Naive B cell (primary cell): ENCODE data around the gene CDK15. TPM values are rescaled to one million over a fixed set of nuclear protein-coding genes. Genes with fewer than 3 reads are reported as not detected.
"Not testable (repeated sequence)": the region's sequence is repeated elsewhere in the genome, so short reads cannot be mapped to it uniquely, and the experiment has no call there.

ENCODE experiments used
- ATAC-seq, 2 donors: fragments of 150-1000 bp; cut with Tn5 transposase; 2 replicates each; pipeline ENCODE4 v1.10.0; 2021; ENCODE audit warnings: low read depth in 2 of 2, mild to moderate bottlenecking in 2 of 2, moderate library complexity in 2 of 2
- DNase-seq: peaks from one replicate; pipeline ENCODE4 v3.0.0; 2022
- H3K27ac Mint-ChIP-seq, 6 donors: one replicate each; pipeline ENCODE4 v1.8.0; 2020 to 2022; ENCODE audit warnings: mild to moderate bottlenecking in 6 of 6, mixed read lengths in 6 of 6, moderate library complexity in 5 of 6, inconsistent platforms in 2 of 6
- H3K27me3 Mint-ChIP-seq, 3 donors: one replicate each; pipeline ENCODE4 v1.8.0; 2021 to 2022; ENCODE audit warnings: mixed read lengths in 3 of 3, mild to moderate bottlenecking in 1 of 3
- H3K36me3 Mint-ChIP-seq, 2 donors: one replicate each; pipeline ENCODE4 v1.8.0; 2020 to 2022; ENCODE audit warnings: mixed read lengths in 2 of 2, inconsistent platforms in 1 of 2, mild to moderate bottlenecking in 1 of 2
- H3K4me1 Mint-ChIP-seq, 3 donors: one replicate each; pipeline ENCODE4 v1.8.0; 2020 to 2022; ENCODE audit warnings: mixed read lengths in 3 of 3, inconsistent platforms in 1 of 3, mild to moderate bottlenecking in 1 of 3, moderate library complexity in 1 of 3
- H3K4me3 Mint-ChIP-seq, 8 donors: one replicate each; pipeline ENCODE4 v1.8.0; 2020 to 2022; ENCODE audit warnings: mild to moderate bottlenecking in 8 of 8, mixed read lengths in 8 of 8, moderate library complexity in 8 of 8, inconsistent platforms in 2 of 8
- H3K9me3 Mint-ChIP-seq, 7 donors: one replicate each; pipeline ENCODE4 v1.8.0; 2020 to 2022; ENCODE audit warnings: mixed read lengths in 7 of 7, mild to moderate bottlenecking in 5 of 7, inconsistent platforms in 2 of 7, moderate library complexity in 1 of 7
- polyA plus RNA-seq, 6 donors: library from polyadenylated mRNA; unstranded; fragments of 300-500 nt; fragmentation: Illumina TruSeq; gene quantifications; one replicate each; pipeline ENCODE4 v1.2.3, GENCODE V29; 2021; ENCODE audit warnings: low read depth in 6 of 6

CDK15 gene
- polyA plus RNA-seq, 6 donors from 2014 or later: not detected

DNA sequence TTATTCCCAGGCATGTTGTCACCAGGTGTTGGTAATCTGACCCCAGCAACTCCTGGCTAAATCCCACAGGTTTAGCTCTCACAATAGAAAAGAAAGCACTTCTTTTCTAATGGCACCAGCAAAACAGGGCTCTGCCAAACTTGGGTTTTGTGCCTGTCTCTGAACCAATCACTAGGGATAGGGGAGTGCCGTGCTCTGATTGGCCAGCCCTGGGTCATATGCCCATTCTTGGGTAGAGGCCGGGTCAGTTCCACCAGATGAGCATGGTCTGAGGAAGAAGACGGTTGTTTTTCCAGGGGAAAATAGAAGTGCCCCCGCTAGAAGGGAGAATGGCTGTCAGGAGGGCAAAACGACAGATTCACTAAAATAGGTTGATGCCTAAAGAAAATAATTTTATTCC is 14.7 kb downstream of the CDK15 start:
- no peak for ATAC-seq
- Mint-ChIP-seq H3K27me3 (peaks cover 9 to 24% (median 21%) of the 10 kb centered on the region in 3 donors), H3K27ac (peak overlapping the region in 1 of 6 donors; percentile 25), H3K9me3 (no peaks in the 10 kb centered on the region), H3K4me1 (no peaks in the 10 kb centered on the region), H3K36me3 (no peaks in the 10 kb centered on the region), H3K4me3 (no peak overlapping the region)
- no peak for DNase-seq

DNA sequence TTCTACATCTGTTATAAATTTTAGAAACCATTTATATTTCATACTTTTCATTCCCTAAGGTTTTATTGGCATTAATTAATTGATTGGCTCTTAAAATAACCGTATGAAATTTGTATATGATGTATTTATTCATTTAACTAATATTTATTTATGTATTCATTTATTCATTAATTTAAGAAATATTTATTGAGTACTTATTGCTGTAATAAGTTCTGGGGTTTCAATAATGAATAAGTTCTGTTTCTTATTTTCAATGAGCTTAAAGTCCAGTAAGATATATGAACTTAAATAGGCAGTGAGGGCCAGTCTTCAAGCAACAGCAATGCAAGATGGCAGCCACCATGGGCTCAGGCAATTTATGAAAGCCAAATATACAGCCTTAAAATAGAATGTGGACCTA is 17.9 kb downstream of the CDK15 start:
- DNase-seq (no peak), ATAC-seq (no peak)
- H3K4me3 Mint-ChIP-seq: no peak overlapping the region
- peaks cover 14 to 26% (median 23%) of the 10 kb centered on the region in 3 donors for H3K27me3 Mint-ChIP-seq
- no peak overlapping the region for H3K27ac Mint-ChIP-seq
- no peaks in the 10 kb centered on the region for H3K36me3 Mint-ChIP-seq
- no peaks in the 10 kb centered on the region for H3K4me1 Mint-ChIP-seq
- peaks cover 0 to 5% (median 0%) of the 10 kb centered on the region in 7 donors for H3K9me3 Mint-ChIP-seq

GRCh38 chr2:201827621-201828020 is 21.3 kb downstream of the CDK15 start:
- peaks cover 0 to 5% (median 0%) of the 10 kb centered on the region in 7 donors for H3K9me3 Mint-ChIP-seq
- no peak overlapping the region for H3K4me3 Mint-ChIP-seq
- peaks cover 20 to 25% (median 24%) of the 10 kb centered on the region in 3 donors for H3K27me3 Mint-ChIP-seq
- H3K27ac Mint-ChIP-seq: peak overlapping the region in 1 of 6 donors; percentile 0
- no peaks in the 10 kb centered on the region for H3K36me3 Mint-ChIP-seq
- ATAC-seq (no peak), DNase-seq (no peak)
- H3K4me1 Mint-ChIP-seq: no peaks in the 10 kb centered on the region

GRCh38 chr2:201828220-201828619 is 21.9 kb downstream of the CDK15 start:
- no peak overlapping the region for H3K4me3 Mint-ChIP-seq
- no peaks in the 10 kb centered on the region for H3K36me3 Mint-ChIP-seq
- ATAC-seq: no peak
- DNase-seq: no peak
- H3K9me3 Mint-ChIP-seq: peaks cover 0 to 5% (median 0%) of the 10 kb centered on the region in 7 donors
- H3K27ac Mint-ChIP-seq: no peak overlapping the region
- H3K27me3 Mint-ChIP-seq: peaks cover 20 to 25% (median 24%) of the 10 kb centered on the region in 3 donors
- H3K4me1 Mint-ChIP-seq: no peaks in the 10 kb centered on the region

DNA sequence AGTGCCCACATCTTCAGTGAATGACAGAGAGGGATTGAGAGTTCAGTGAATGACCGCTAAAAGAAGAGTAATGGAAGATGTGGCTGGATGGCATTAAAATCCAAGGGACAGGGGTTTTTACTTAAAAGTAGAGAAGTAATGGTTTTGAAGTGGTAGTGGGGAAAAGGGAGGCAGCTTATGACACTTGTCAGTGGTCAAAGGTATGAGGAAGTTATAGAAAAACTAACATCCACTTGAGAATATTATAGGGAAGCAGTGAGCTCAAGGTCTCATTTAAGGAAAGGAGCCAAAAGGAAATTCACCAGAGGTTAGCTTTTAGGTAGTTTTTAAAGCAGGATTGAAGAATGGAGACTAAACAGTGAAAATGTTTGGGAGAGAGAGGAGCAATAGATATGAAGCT is 24.3 kb downstream of the CDK15 start:
- no peak overlapping the region for H3K4me3 Mint-ChIP-seq
- peaks cover 20 to 29% (median 24%) of the 10 kb centered on the region in 3 donors for H3K27me3 Mint-ChIP-seq
- no peak for DNase-seq
- no peak for ATAC-seq
- H3K4me1 Mint-ChIP-seq: no peaks in the 10 kb centered on the region
- peaks cover 0 to 5% (median 0%) of the 10 kb centered on the region in 7 donors for H3K9me3 Mint-ChIP-seq
- no peaks in the 10 kb centered on the region for H3K36me3 Mint-ChIP-seq
- no peak overlapping the region for H3K27ac Mint-ChIP-seq

DNA sequence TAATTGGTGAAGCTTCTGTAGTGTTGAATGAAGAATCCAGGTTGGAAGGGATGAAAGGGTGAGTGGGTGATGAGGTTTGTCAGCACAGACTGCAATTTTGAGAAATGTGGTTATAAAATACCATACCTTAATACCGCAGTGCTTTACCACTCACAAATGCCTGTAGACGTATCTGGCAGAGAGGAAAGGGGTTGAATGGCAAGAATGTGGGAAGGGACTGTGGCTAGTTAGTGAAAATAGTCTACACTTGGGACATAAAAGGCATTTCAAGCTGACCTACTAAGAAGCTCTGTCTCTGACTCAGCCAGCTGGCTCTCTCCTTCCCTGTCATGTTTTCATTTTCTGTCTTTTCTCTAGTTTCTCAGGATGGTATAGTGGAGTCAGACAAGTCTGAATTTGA is 25.1 kb downstream of the CDK15 start:
- H3K9me3 Mint-ChIP-seq: peaks cover 0 to 5% (median 1%) of the 10 kb centered on the region in 7 donors
- no peaks in the 10 kb centered on the region for H3K36me3 Mint-ChIP-seq
- H3K27ac Mint-ChIP-seq: no peak overlapping the region
- no peak overlapping the region for H3K4me3 Mint-ChIP-seq
- H3K27me3 Mint-ChIP-seq: peaks cover 22 to 32% (median 28%) of the 10 kb centered on the region in 3 donors
- H3K4me1 Mint-ChIP-seq: no peaks in the 10 kb centered on the region
- ATAC-seq (no peak), DNase-seq (no peak)

- DNase-seq (no peak), ATAC-seq (no peak)
- H3K27me3 Mint-ChIP-seq: peaks cover 18 to 34% (median 26%) of the 10 kb centered on the region in 3 donors
- no peaks in the 10 kb centered on the region for H3K36me3 Mint-ChIP-seq
- no peak overlapping the region for H3K4me3 Mint-ChIP-seq
- H3K4me1 Mint-ChIP-seq: no peaks in the 10 kb centered on the region
- H3K27ac Mint-ChIP-seq: no peak overlapping the region
- H3K9me3 Mint-ChIP-seq: peaks cover 0 to 6% (median 1%) of the 10 kb centered on the region in 7 donors
Observed at GRCh38 chr2:201833781-201834180, 27.4 kb downstream of the CDK15 start.

DNA sequence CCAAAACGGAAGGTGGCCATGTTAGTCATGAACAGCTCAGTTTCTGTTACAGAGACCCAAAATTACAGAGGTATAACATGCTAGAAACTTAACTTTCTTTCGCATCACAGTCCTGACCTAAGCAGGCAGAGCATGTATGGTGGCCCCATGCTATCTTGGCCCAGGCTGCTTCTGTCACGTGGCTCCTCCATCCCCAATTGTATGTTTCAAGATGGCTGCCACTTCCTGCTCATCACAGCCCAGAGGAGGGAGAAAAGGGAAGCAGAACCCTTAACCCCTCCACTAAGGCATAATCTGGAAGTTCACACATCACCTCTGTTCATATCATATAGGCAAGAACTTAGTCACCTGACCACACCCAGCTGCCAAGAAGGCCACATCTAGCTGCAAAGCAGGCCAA is 28.7 kb downstream of the CDK15 start:
- Mint-ChIP-seq H3K27ac (no peak overlapping the region), H3K4me3 (no peak overlapping the region), H3K9me3 (peaks cover 0 to 6% (median 0%) of the 10 kb centered on the region in 7 donors), H3K27me3 (peaks cover 17 to 27% (median 19%) of the 10 kb centered on the region in 3 donors), H3K36me3 (no peaks in the 10 kb centered on the region), H3K4me1 (no peaks in the 10 kb centered on the region)
- DNase-seq (no peak), ATAC-seq (no peak)

DNA sequence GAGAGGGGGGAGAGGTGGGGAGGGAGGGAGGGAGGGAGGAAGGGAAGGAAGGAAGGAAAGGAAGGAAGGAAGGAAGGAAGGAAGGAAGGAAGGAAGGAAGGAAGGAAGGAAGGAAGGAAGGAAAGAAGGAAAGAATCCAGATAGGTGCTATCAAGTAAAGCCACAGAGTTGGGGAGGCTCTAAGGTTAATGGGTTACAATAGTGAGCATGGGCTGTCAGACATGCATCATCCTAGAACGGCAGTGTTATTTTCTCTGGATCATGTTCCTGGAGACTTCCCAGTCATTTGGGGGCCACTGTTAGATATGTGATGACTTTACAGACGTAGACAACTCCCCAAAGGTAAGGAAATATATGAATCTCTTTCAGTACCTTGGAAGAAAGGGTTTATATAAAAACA is 31.1 kb downstream of the CDK15 start:
- ATAC-seq (no peak), DNase-seq (no peak)
- Mint-ChIP-seq H3K4me3 (no peak overlapping the region), H3K4me1 (no peaks in the 10 kb centered on the region), H3K27me3 (peaks cover 20 to 30% (median 24%) of the 10 kb centered on the region in 3 donors), H3K27ac (no peak overlapping the region), H3K36me3 (peaks cover 5 to 8% of the 10 kb centered on the region in 2 donors), H3K9me3 (peaks cover 3 to 16% (median 5%) of the 10 kb centered on the region in 7 donors)

GRCh38 chr2:201837824-201838431 is 31.6 kb downstream of the CDK15 start:
- Mint-ChIP-seq H3K27me3 (peaks cover 20 to 30% (median 28%) of the 10 kb centered on the region in 3 donors), H3K27ac (no peak overlapping the region), H3K4me1 (no peaks in the 10 kb centered on the region), H3K9me3 (peaks cover 3 to 16% (median 5%) of the 10 kb centered on the region in 7 donors), H3K4me3 (no peak overlapping the region), H3K36me3 (peaks cover 8 to 9% of the 10 kb centered on the region in 2 donors)
- DNase-seq (no peak), ATAC-seq (no peak)

DNA sequence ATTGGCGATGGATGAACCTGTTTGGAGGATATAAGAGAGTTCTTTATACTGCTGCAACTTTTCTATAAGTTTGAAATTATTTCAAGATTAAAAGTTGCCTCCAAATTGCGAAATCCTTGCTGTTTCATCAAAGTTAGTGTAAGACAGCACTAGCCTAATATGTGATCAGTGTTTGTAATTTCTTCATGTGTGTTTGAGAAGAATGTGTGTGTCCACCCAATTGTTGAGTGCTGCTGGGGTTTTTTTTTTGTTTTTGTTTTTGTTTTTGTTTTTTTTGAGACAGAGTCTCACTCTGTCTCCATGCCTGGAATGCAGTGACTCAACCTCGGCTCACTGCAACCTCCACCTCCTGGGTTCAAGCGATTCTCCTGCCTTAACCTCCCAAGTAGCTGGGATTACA is 33.4 kb downstream of the CDK15 start:
- DNase-seq (no peak), ATAC-seq (no peak)
- Mint-ChIP-seq H3K9me3 (peaks cover 3 to 16% (median 5%) of the 10 kb centered on the region in 7 donors), H3K27me3 (peaks cover 23 to 28% (median 25%) of the 10 kb centered on the region in 3 donors), H3K4me1 (no peaks in the 10 kb centered on the region), H3K4me3 (no peak overlapping the region), H3K36me3 (peaks cover 8 to 9% of the 10 kb centered on the region in 2 donors), H3K27ac (no peak overlapping the region)

GRCh38 chr2:201840726-201841125 is 34.4 kb downstream of the CDK15 start:
- no peak overlapping the region for H3K4me3 Mint-ChIP-seq
- H3K27me3 Mint-ChIP-seq: peaks cover 23 to 28% (median 25%) of the 10 kb centered on the region in 3 donors
- no peaks in the 10 kb centered on the region for H3K4me1 Mint-ChIP-seq
- H3K27ac Mint-ChIP-seq: peak overlapping the region in 1 of 6 donors; percentile 41
- H3K36me3 Mint-ChIP-seq: peaks cover 8 to 9% of the 10 kb centered on the region in 2 donors
- peaks cover 3 to 16% (median 5%) of the 10 kb centered on the region in 7 donors for H3K9me3 Mint-ChIP-seq
- ATAC-seq (no peak), DNase-seq (no peak)

DNA sequence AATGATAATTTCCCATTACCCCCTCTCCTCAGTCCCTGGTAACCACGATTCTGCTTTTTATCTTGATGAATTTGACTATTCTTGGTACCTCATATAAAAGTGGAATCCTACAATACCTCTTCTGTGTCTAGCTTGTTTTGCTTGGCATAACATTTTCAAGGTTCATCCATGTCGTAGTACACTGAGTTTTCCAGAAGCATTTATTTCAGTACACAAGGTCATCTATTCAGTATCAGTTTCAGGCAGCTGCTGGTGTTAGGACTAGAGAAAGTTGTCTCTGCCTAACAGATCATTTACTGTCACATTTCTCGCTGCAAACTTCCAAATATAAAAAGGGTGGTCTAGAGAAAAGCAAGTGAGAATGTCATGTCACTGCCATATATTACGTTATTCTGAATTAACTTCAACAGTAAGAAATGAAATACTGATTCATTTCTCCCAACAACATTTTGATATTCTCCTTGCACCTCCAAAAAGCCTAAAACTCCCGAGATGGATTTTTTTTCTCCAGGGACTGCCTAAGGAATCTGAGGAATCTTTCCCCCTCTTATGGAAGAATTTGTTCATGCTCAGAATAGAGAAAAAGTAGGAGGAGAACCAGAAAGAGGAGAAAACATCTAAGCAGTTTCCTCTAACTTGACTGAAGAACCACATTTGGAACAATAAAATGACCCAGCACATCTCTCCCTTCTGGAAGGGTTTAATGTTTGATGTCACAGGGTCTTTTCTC is 36.0 kb downstream of the CDK15 start:
- DNase-seq (no peak), ATAC-seq (no peak)
- H3K36me3 Mint-ChIP-seq: peaks cover 8 to 9% of the 10 kb centered on the region in 2 donors
- no peaks in the 10 kb centered on the region for H3K4me1 Mint-ChIP-seq
- peaks cover 0 to 11% (median 5%) of the 10 kb centered on the region in 7 donors for H3K9me3 Mint-ChIP-seq
- peaks cover 15 to 22% (median 16%) of the 10 kb centered on the region in 3 donors for H3K27me3 Mint-ChIP-seq
- no peak overlapping the region for H3K27ac Mint-ChIP-seq
- H3K4me3 Mint-ChIP-seq: no peak overlapping the region

DNA sequence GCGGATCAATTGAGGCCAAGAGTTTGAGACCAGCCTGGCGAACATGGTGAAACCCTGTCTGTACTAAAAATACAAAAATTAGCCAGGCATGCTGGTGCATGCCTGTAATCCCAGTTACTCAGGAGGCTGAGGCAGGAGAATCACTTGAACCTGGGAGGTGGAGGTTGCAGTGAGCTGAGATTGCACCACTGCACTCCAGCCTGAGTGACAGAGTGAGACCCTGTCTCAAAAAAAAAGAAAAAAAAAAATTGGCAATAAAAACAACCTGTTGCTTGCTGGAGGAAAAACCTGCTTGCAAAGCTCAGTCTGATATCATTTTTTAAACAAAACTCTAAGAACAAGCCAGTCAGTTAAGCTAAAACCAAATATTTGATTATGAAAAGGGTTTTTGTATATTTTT is 38.6 kb downstream of the CDK15 start:
- H3K4me3 Mint-ChIP-seq, DNase-seq, ATAC-seq, H3K36me3 Mint-ChIP-seq, H3K4me1 Mint-ChIP-seq, H3K27ac Mint-ChIP-seq: not testable (repeated sequence)
- Mint-ChIP-seq H3K9me3 (peaks cover 0 to 11% (median 5%) of the 10 kb centered on the region in 7 donors), H3K27me3 (peaks cover 26 to 31% (median 29%) of the 10 kb centered on the region in 3 donors)
